GM21423 (cell line): Measurements from ENCODE around the gene PAFAH2.

ENCODE experiments used
- ATAC-seq: cut with Tn5 transposase; IDR thresholded peaks from one replicate; pipeline ENCODE4 v1.9.1; 2021; ENCODE audit warnings: mild to moderate bottlenecking, moderate library complexity; ENCODE audit not compliant: unreplicated experiment

Gene PAFAH2

GRCh38 chr1:26031611-26032220 is 33.9 kb upstream of the PAFAH2 start:
- ATAC-seq, result no peak

- no peak for ATAC-seq
Observed at GRCh38 chr1:26031196-26031595, 33.3 kb upstream of the PAFAH2 start.

- ATAC-seq, result no peak
Observed at GRCh38 chr1:26029864-26030481, 32.1 kb upstream of the PAFAH2 start.

- no peak for ATAC-seq
Observed at GRCh38 chr1:26029054-26029863, 31.4 kb upstream of the PAFAH2 start.

GRCh38 chr1:26028490-26028980 is 30.7 kb upstream of the PAFAH2 start:
- no peak for ATAC-seq

GRCh38 chr1:26027716-26028489 is 30.0 kb upstream of the PAFAH2 start:
- ATAC-seq, result no peak

GRCh38 chr1:26025517-26025916 is 27.7 kb upstream of the PAFAH2 start:
- ATAC-seq, result no peak

GRCh38 chr1:26025060-26025459 is 27.2 kb upstream of the PAFAH2 start:
- no peak for ATAC-seq

- ATAC-seq, result no peak
Observed at GRCh38 chr1:26023826-26024225, 26.0 kb upstream of the PAFAH2 start.

GRCh38 chr1:26023009-26023408 is 25.1 kb upstream of the PAFAH2 start:
- ATAC-seq, result no peak

- ATAC-seq, result no peak
Observed at GRCh38 chr1:26022404-26022779, 24.5 kb upstream of the PAFAH2 start.

GRCh38 chr1:26021647-26022403 is 24.0 kb upstream of the PAFAH2 start, which contains the start of gene EXTL1:
Gene EXTL1 (plus strand): TSS chr1:26021775. CDS start chr1:26022647, 872 bp downstream.
- no peak for ATAC-seq

GRCh38 chr1:26020941-26021646 is 23.2 kb upstream of the PAFAH2 start:
- ATAC-seq, result no peak

- no peak for ATAC-seq
Observed at GRCh38 chr1:26020330-26020768, 22.5 kb upstream of the PAFAH2 start.

- no peak for ATAC-seq
Observed at GRCh38 chr1:26019641-26020315, 21.9 kb upstream of the PAFAH2 start.

- ATAC-seq, result no peak
Observed at GRCh38 chr1:26017606-26018005, 19.7 kb upstream of the PAFAH2 start.

- no peak for ATAC-seq
Observed at GRCh38 chr1:26016953-26017545, 19.2 kb upstream of the PAFAH2 start.

- ATAC-seq, result no peak
Observed at GRCh38 chr1:26016258-26016952, 18.5 kb upstream of the PAFAH2 start.
